Stimulated activated CD4-positive, alpha-beta T cell treated with anti-CD3 and anti-CD28 coated beads, Interleukin-1b, Interleukin-23, amount 100 ng/mL, for 1 hour (primary cell): ENCODE data around the gene MAGEB2.
"Not testable (repeated sequence)": the region's sequence is repeated elsewhere in the genome, so short reads cannot be mapped to it uniquely, and the experiment has no call there.

Source experiments
- DNase-seq, 2 donors: peaks; one replicate each; pipeline ENCODE4 v3.0.0-alpha.2; 2020; ENCODE audit warnings: low read depth in 2 of 2

The MAGEB2 gene, protein sequence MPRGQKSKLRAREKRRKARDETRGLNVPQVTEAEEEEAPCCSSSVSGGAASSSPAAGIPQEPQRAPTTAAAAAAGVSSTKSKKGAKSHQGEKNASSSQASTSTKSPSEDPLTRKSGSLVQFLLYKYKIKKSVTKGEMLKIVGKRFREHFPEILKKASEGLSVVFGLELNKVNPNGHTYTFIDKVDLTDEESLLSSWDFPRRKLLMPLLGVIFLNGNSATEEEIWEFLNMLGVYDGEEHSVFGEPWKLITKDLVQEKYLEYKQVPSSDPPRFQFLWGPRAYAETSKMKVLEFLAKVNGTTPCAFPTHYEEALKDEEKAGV

DNA sequence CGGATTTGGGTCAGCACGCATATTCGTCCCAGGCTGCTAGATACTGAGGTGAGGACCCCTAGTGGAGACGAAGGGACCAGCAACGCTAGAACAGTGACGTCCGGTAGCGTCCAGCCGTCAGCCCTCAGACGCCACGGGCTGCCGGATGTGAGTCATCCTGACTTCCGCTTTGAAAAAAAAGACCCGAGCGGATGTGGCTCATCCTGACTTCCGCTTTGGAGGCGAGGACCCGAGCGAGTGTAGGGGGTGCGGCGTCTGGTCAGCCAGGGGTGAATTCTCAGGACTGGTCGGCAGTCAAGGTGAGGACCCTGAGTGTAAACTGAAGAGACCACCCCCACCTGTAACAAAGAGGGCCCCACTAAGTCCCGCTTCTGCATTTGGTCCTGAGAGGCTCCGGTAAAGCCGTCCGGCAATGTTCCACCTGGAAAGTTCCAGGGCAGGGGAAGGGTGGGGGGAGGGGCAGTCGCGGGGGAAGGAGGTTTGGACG, at the start of gene MAGEB2:
Gene MAGEB2 (plus strand): TSS at position 207 of the 487 bp plus-strand sequence. CDS start 3,018 bp downstream, outside the sequence.
- DNase-seq = no peak

DNA sequence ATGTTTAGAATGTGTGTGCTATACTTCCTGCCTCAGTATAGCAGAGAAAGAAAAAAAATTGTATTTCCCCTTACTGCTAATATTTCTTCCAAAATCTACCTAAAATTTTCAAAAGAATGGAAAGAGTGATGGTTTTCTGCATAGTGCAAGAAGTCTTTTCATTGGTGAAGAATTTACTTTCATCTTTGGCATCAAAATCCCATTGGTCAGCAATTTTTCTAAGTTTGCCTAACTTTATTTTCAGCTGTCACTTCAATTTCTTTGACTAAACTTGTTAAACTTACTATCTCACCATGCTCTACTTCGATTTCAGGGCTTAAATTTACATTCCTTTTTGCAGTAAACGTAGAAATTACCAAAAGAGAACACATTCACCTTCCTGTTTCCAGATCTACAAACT, 44.5 kb upstream of the MAGEB2 start:
- no peak for DNase-seq

DNA sequence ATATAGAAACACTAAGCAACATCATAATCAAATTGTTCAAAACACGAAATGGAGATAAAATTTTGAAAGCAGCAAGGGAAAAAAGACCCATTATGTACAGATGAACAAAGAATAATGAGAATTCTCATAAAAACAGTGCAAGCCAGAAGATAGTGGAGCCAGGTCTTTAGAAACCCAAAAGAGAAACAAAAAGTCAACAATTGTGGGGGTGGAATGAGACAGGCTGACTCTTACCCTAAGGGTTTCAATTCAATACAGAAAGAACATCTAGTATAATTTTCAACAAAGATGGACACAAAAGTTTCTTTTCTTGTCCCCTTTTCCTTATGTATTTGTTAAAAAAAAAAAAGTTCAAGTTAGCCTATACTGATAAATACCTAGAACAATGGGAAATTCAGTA, 34.0 kb upstream of the MAGEB2 start:
- no peak for DNase-seq

DNA sequence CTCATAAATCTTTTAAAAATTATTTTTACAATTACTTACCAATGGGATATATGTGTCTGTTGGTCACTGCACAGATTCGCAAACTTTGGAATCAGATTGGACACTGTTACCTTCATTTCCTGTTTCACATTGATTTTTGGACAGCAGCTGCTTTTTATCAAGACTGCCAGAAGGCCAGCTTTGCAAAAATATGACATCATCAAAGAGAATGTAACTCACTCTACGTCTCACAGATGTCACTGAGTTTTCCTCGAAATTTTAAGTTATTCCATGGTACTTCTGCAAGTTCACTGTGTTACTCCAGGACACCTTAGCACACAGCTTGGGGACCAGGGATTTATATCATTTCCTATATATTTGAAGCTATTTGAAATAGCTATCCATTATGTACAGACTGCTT, 31.8 kb upstream of the MAGEB2 start:
- no peak for DNase-seq

DNA sequence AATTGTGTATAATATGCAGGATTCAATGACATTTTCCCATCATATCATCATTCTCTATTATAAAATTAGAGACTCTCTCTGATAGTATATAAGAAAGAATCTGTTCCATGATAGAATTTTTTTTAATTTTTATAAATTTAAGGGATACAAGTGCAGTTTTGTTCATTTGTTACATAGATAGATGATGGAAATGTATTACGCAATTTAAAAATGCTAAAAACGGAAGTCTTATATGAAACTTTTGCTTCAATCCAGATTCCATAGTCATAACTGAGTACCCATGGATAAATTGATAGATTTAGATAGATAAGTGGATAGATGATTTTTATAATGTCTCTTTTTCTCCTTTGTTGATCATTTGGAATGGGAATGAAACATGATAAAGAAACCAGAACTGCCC, 24.9 kb upstream of the MAGEB2 start:
- no peak for DNase-seq

DNA sequence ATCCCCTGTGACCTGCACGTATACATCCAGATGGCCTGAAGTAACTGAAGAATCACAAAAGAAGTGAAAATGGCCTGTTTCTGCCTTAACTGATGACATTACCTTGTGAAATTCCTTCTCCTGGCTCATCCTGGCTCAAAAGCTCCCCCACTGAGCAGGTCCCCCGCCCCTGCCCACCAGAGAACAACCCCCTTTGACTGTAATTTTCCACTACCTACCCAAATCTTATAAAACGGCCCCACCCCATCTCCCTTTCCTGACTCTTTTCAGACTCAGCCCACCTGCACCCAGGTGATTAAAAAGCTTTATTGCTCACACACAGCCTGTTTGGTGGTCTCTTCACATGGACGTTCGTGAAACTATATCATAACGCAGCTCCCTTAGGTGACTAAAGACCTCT, 21.5 kb upstream of the MAGEB2 start:
- not testable (repeated sequence) for DNase-seq

DNA sequence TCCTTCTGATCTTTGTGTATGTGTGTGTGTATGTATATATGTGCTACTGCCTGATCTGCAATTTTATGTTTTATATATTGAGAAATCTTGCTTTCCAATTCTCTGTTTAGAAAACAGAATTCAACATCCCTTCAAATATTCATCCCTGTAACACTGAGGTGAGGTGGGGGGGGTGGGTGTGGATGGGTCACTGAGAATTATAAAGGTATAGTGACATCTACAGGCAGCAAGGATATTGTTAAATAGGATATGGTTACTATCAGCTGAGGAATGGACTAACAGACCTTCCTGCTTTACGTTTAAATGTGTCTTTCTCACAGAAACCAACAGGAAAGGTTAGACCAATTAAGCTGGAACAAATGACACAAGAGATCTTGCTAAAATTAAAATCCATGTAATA, 19.0 kb upstream of the MAGEB2 start:
- DNase-seq = no peak

DNA sequence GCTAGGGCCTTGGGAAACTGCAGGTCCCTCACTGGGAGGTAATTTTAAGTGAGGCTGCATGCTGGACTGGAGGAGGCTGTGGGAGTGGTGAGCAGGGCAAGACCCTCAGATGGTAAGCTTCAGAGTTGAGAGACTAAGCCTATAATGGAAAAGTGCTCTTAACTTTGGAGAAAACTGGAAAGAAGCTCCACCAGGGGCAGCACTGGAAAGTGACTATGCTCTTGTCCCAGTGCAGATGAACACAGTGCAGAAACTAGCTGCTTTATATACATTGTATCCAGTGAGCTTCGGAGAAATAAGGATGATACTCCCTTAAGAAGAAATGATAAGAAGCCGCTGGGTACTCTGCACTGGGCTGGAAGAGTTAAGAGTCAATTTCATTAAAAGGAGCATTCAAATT, 3.2 kb upstream of the MAGEB2 start:
- no peak for DNase-seq

DNA sequence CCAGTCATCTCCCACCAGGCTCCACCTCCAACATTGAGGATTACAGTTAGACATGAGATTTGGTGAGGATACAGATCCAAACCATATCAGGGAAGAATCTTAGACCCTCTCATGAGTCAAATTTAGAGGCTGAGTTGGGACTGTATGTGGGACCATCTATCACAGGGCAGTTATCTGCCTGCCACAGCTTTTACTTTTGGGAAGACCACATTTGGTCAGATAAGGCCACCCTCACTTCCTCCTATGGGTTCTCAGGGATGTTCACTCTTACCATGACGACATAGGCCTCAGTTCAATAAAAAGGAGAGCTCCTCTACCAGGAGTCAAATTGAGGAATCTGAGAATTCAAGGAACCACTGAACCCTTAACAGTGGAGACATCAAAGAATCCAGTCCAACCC, 2.1 kb downstream of the MAGEB2 start:
- no peak for DNase-seq

DNA sequence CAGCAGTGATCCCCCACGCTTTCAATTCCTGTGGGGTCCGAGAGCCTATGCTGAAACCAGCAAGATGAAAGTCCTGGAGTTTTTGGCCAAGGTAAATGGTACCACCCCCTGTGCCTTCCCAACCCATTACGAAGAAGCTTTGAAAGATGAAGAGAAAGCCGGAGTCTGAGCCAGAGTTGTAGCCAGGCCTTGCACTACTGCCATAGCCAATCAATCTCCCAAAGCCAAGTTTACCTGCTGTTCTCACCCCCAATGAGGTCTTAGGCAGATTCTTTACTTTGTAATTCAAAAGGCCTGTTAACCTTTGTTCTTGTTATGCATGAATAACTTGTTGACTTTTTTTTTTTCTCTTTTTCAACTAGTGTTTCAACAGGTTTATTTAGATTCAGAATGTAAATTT, 4.0 kb downstream of the MAGEB2 start:
- DNase-seq = no peak

DNA sequence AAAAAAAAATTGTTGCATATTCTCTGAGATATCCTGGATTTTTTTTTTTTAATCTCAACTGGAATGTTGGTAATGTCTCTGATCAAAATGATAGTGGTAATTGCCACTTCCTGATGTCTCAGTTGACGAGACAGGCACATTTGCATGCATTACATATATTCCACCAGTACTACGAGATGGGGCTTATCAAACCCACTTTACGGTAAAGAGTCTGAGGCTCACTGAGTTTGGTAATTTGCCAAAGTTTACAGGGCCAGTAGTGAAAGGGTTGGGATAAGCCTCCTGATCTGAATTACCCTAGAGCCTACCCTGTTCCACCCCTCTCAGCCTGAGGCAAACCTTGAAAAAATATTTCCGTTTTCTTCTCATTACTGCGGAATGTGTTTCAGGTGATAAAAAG, 5.3 kb downstream of the MAGEB2 start:
- DNase-seq = no peak

DNA sequence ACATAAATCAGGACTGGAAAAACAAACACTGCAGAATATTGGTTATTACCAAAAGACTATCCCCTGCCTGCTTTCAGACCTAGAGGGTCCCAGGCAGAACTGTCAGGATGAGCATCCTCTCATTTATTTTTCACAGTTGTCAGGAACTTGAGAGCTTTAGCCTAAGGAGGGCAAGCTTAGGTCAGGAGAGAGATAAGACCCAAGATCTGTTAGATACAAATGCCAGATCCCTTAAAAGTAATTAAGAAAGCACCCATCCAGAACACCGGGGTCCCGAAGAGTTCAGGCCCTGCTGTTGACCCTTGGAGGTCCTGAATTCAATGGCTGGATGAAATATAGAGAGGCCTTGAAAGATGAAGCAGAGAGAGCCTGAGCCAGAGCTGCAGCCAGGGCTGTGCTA, 9.2 kb downstream of the MAGEB2 start:
- no peak for DNase-seq

DNA sequence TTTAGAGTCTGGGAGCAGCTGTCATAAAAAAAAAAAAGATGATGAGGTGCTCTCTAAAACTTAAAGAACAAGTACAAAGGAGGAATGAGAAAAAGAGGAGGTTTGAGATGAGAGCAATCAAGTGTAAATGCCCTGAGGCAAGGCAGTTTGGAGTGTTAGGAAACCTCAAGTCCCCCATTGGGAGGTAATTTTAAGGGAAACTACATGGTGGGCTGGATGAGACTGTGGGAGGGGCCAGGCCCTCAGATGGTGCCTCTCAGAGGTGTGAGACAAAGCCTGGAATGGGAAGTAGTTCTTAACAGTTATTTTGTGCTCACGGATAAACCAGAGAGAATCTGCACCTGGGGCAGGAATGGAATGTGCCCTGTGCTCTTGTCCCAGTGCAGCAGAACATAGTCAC, 13.2 kb downstream of the MAGEB2 start:
- DNase-seq = no peak

DNA sequence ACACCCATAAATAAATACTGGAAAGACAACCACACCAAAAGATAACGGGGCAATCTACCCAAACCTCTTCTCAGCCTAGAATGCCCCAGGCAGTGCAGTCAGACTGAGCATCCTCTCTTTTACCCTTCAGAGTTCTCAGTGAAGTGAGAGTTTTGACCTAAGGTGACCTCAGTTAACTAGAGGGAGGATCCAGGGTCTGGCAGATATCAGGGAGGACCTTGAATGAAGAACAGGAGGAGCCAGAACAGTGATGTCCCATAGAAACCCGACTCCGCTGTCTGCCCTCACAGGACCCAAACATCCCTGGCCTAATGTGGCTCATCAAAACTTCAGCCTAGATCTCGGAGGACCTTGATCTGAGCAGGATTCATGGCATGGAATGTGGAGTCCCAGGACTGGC, 15.0 kb downstream of the MAGEB2 start, which contains the start of gene MAGEB3:
Gene MAGEB3 (plus strand): TSS at position 263 of the 400 bp plus-strand sequence. CDS start 5,268 bp downstream, outside the sequence.
- no peak for DNase-seq

DNA sequence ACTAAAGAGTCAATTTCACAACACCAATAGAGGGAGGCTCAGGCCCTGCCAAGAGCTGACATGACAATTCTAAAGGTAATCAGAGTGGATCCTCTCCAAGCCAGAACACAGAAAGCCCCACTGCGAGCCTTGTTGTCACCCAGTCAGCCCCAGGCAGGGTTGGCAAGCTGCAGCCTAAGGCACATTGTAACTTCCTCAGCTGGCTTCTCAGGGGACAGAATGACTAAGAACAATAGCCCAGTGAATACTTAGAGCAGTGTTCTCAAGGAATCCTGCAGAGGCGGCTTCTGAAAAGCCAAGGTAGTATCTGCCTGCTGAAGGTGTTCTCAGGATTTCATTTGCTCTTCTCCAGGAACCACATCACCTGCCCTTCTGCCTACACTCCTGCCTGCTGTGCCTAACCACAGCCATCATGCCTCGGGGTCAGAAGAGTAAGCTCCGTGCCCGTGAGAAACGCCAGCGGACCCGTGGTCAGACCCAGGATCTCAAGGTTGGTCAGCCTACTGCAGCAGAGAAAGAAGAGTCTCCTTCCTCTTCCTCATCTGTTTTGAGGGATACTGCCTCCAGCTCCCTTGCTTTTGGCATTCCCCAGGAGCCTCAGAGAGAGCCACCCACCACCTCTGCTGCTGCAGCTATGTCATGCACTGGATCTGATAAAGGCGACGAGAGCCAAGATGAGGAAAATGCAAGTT, 26.5 kb downstream of the MAGEB2 start, which contains the start of gene MAGEB4:
Gene MAGEB4 (plus strand): TSS at position 277 of the 692 bp plus-strand sequence. CDS start 136 bp downstream, at position 413.
- DNase-seq = no peak

DNA sequence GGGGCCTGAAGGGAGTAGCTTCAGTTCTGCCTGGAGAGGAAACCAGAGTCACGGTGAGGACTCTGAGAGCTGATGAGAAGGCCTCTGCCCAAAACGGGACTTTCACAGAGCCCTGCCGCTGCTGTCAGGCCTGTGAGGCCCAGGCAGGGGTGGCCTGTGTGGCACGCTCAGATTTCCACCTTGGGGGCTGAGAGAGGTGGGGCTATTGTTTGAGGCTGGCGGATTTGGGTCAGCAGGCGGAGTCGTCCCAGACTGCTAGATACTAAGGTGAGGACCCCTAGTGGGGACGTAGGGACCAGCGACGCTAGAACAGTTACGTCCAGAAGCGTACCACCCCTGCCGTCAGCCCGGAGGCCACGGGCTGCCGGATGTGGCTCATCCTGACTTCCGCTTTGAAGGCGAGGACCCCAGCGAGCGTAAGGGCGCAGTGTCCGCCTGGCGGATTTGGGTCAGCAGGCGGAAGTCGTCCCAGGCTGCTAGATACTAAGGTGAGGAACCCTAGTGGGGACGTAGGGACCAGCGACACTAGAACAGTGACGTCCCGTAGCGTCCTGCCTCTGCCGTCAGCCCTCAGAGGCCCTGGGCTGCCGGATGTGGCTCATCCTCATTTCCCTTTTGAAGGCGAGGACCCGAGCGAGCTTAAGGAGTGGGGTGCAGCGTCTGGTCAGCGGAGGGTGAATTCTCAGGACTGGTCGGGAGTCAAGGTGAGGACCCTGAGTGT, 31.6 kb downstream of the MAGEB2 start, which contains the start of gene MAGEB1:
Gene MAGEB1 (plus strand): TSS at position 378 of the 721 bp plus-strand sequence. CDS start 3,348 bp downstream, outside the sequence.
- no peak for DNase-seq

DNA sequence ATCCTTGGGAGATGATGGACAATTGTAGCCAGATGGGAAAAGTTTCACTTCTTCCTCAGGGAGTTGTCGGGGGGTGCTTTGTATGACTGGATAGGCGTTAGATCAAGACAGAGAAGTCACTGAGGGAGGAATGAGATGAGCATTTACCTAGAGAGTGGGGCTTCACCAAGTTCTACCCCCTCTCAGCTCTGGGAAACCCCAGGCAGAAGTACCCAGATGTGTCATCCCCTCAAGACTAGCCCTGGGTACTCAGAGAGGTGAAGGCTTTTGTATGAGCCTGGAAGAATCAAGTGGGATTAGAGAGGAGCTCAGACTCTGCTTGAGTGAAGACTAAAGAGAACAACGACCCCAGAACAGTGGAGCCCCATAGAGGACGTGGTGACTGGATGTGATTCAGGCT, 33.5 kb downstream of the MAGEB2 start:
- no peak for DNase-seq

DNA sequence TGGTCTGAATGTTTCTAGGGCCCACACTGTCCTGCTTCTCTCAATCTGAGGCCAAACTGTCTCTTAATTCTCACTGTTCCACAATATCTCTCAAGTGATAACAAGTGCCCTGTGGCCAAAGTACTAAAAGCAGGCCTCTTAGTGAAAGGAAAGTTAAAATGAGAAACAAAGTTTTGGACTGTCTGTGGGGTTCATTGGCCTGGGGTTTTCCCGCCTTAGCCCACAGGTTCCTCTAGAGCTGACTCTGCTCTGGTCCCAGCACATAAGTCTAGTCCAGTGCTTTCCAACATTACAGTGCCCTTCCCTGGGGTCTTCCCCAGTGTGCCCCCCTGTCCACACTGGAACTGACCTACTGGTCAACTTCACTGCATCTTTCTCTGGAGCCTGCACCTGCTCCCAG, 37.9 kb downstream of the MAGEB2 start:
- DNase-seq = no peak

DNA sequence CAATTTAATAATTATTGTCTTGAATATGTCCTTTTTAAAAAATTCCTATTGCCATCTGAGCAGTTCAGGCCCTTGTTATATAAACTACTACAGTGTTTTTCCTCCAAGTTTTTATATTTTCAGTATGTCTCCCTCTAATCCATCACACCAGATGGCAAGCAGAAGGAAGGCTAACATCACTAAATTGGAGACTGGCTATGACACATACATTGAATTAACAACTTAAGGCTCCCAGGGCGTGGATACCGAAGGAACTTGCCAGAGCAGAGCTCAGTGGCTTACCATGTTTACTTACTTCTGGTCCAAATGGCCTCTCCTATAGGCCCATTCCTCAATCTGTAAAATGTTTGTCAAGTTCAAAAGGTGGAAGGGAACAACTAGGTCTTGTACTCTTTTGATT, 44.6 kb downstream of the MAGEB2 start:
- no peak for DNase-seq

DNA sequence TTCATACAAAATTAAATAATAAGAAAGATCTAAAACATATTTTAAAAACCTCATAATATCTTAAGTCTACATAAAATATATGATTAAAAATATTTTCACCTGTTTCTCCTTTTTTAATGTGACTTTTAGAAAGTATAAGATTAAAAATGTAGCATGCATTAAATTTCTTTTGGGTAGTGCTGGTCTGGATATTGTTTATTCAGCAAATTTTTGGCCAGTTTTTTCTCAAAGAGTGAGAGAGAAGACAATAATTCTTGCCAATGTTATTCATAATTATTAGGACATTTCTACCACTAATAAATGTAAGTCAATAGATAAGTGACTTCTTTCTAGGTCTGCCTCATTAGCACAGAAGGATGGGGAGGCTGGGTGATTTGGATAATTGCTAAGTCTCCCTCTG, 45.6 kb downstream of the MAGEB2 start:
- no peak for DNase-seq

DNA sequence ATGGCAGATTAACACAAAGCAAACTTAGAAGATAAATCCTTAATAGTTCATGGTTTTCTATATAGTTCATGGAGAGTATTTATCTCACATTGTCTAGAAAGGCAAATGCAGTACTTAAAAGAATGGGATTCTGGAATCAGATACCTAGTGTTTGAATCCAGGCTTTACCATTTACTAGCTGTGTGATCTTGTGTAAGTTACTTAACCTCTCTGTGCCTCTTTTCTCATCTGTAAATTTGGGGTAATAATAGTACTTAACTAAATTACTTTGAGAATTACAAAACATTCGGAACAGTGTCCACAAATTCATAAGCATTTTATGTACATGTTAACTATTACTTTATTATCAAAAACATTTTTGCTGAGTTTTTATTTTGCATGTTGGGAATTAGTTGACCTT, 47.4 kb downstream of the MAGEB2 start:
- no peak for DNase-seq
